CD4-positive, alpha-beta T cell treated with Interferon alpha-2 for 1 hour (primary cell): ENCODE data around the gene QPCT.

Experiments used
- DNase-seq, 2 donors: peaks; one replicate each; pipeline ENCODE4 v3.0.0-alpha.2; 2020 to 2022

The QPCT gene

DNA sequence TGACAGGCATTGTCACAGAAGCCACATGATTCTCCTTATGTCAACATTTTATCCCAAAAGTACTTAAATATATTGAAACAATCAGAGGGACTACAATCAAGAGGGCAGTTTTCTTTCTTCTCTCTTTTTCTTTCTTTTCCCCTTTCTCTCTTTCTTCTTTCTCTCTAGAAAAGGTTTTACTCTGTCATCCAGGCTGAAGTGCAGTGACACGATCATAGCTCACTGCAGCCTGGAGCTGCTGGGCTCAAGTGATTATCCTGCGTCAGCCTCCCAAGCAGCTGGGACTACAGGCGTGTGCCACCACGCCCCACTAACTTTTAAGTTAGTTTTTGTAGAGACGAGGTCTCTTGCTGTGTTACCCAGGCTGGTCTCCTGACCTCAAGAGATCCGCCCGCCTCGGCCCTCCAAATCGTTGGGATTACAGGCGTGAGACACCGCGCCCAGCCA, 18.8 kb upstream of the QPCT start:
- DNase-seq = no peak

DNA sequence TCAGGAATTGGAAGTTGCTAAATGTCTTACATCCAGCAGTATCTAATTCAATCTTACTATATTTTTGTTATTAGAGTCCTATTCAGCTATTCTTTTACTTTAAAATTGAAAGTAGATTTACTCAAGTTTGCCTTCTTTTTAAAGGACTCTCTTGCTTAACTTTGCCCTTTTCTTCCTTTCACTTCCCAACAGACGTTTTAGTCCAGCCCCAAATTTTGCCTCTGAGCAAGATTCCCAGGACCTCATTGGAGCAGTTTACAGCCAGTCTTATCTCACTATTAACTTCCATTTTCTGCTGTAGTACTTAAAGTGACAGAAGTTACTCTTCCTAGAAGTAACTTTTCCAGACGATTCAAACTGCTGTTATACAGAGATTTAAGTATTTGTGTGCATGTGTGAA, 18.1 kb upstream of the QPCT start:
- no peak for DNase-seq

DNA sequence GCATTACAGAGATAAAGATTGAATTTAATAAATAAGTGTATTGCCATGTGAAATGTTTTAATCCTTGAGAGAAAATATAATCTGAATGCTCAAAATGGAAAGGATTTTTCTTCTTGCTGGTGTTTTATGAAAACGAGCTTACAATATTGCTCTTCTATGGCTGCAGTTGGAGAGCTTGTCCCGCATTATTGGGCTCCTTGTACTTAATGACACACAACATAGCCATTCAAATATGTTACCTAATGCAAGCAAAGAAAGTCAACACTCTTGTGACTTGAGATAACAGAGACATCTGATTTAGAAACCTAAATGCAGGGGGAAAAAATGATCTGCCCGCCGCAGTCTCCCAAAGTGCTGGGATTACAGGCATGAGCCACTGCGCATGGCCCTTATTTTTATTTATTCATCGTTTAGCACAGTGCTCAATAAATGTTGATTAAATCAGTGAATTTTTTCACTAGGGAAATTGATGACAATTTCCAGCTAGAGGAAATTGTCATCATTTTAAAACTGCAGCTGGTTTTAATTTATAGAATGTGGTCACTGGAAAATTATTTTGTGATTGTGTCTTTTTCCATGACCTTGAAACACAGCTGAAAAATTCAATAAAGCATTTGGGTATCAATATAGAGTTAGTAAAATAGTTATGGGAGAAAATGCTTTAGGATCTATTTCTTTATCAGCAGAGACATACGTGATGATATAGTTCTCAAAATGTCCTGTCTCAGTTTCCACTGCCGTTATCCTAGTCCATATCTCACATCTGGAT, 17.4 kb upstream of the QPCT start:
- DNase-seq = no peak

DNA sequence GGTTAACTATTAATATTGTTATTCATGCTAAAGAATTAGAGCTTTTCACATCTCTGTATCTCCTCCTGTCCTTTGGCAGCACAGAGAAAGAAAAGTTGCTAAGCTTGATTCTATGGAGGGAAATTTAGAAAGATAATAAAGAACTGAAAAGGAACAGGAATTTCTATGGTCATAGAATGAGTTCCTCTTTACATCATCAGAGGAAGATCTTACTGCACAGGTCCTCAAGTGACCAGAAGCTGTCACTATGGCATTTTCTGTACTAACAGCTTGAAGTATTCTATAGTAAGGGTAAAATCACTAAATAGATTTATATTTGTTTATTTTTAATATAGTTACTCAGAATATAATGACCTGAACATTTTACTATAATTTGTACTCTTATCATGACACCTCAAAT, 13.7 kb upstream of the QPCT start:
- DNase-seq = no peak

DNA sequence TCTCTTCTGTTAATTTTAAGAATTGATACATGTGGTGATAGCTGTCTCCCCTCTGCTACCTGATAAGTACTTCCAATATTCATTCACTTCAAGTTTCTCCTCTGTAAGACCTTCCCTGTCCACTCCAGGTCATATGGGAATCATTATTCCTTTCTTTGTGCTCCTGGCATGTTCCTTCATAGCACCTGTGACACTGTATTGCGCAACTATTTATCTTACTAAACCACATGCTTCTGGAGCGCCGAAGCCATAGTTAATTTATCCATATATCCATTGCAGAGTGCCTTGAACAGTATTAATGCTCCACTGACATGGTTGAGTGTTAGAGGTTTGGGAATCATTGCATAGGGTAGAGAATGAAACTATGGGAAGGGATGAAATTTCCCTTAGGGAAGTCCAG, 11.9 kb upstream of the QPCT start:
- DNase-seq = no peak

DNA sequence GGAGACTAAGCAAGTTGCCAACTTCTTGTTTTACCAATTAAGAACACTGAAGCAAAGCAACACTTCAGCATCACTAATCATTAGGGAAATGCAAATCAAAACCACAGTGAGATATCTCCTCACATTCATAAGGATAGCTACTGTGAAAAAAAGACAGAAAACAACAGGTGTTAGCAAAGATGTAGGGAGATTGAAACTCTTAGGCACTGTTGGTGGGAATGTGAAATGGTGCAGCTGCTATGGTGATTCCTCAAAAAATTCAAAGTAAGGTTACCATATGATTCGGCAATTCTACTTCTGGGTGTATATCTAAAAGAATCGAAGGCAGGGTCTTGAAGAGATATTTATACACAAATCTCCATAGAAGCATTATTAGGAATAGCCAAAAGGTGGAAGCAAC, 11.2 kb upstream of the QPCT start:
- no peak for DNase-seq

DNA sequence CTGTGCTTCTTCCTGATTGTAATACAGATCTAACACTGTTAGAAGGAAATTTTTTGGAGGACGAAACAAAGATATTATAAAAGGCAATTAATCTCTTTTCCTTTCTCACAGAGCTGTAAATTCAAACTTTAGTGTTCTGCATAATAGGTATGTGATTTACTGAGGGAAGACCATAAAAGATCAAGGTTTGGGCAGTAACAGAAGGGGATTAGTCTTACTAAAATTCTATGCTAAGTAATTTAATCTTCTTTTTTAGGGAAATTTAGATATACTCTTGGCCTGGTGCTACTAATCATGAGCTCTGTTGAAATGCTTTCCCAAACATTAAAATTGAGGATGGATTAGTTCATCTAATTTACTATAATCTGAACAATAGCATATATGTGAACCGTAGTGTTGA, 8.8 kb upstream of the QPCT start:
- DNase-seq = no peak

DNA sequence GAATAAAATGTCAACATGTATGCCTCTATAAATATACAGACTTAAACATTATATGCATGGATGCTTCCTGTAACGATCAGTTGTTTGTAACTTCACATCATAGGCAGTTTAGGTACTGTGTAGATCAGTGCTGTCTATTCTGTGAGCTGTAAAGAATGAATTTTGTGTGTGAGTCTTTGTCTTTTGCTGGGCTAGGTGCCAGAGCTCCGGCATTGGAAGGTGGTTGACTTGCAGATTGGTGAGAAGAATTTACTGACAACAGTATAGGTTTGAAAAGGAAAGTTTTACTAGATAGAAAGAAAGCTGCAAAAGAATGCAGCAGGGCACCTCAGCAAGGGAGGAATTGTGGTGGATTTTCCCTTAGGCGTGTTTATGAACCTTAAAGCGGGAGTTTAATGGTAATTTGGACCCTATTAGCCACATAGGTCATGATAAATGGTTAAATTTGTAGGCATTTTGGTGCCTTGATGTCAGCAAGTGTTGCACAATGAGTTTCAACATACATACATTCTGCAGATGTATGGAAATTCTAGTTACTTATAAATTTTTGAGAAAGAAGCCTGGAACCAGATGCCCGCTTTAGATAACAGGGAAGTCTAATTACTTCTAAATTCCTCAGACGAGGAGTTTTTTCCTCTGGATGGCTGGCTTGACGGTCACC, 6.7 kb upstream of the QPCT start:
- DNase-seq = no peak

DNA sequence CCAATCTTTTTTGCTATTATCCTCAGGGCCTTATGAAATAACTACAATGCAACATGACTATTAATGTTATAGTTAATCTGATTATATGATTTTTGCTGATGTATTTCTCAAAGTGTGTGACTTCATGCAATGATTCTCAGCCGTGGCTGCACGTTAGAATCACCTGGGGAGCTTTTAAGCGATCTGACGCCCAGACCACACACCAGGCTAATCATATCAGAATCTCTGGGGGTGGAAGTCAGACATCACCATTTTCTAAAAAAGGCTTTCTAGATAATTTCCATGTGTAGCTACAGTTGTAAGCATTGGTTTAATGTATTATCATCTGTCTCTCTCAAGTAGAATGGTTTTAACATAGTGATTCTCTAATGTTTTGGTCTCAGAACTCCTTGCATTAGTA, 5.5 kb upstream of the QPCT start:
- no peak for DNase-seq

DNA sequence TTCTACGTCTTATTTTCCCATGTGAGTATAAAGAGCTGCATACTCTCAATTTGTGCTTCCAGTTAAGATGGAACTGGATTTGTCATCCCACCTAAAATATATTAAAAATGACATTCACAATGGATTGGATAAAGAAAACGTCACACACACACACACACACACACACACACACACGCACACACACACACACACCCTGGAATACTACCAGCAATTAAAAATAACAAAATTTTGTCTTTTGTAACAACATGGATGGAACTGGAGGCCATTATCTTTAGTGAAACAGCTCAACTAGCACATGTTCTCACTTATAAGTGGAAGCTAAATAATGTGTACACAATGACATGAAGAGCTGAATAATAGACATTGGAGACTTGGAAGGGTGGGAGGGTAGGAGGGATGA, 3.8 kb upstream of the QPCT start:
- DNase-seq = no peak

DNA sequence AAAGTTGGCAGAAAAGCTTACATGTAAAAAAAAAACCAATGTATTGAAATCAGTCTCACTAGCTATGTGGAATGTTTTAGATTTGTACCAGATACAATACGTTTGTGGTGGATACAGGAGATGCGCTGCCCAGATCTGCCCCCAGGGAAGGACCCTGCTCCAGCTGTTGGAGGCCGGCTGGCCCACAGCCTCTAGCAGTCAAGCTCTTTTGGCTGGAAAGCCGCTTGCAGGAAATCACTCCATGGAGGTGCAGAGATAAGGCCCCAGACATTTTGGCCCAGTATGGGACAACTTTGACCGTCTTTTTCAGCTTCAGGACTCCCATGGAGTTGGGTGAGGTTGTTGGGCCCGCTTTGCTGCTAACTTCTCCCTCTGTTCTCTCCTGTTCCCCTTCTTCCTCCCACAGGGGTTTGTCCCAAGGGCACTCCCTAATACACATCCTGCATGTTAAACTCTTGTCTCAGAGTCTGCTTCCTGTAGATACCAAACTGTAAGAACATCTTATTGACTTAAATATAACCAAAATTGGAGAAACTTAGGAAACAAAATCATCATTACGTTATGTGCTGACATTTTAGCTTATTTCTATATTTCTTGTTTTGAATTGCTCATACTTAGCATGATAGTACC, 1.7 kb upstream of the QPCT start:
- DNase-seq = no peak

DNA sequence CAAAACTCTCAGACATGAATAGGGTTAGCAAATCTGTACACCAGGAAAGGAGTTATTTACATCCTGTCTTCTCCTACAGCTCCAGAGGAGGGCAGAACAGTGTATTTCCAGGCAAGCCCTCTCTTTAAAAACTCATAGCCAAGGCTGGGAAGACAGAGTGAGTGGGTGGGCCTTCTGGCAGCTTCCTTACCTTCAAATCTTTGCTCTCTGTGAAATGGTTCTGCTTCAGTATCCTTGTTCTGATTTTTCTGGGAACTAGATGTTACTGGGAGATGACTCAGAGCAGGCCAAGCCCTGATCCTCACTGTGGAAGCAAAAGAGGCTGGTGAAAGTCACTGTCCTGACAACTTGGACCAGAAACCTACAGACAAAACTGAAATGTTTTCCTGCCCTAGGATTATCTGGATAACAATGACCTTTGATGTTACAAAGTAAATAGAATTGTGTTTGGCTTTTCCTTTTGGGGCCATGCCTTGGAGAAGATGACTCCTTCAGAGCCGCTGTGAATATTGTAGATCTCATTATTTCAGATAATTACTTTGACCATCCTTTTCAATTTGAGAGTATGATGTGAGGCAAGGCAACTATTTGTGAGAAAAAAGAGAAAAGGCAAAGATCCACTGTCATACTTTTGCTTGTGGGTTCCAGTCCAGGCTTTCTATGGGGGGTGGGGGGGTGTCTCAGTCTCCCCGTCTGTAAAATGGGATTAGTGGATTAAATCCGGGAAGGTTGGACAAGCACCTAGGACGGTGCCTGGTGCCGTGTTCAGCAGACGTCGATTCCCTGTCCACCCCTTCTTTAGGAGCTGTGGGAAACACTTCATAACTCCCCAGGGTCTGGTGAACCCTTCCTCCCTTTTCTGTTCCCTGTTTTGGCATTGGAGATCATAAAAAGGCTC, 644 bp upstream of the QPCT start:
- no peak for DNase-seq

DNA sequence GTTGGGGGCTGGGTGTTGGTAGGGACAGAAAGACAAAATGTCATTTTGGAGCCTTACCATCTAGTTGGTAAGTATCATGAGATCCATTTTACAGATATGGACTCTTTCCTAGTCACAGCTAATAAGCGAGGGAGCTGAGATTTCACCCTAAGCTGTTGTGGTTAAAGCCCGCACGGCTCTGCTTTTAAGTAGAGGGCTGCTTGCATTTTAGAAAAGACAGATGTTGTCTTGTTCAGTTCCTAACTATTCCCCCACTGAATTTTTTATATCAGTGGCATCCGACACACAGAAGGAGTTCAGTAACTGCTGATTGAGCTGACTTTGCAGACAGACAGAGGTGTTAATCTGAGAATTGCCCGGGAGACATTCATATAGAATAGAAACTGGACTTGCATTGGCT, 3.7 kb downstream of the QPCT start:
- DNase-seq = no peak

DNA sequence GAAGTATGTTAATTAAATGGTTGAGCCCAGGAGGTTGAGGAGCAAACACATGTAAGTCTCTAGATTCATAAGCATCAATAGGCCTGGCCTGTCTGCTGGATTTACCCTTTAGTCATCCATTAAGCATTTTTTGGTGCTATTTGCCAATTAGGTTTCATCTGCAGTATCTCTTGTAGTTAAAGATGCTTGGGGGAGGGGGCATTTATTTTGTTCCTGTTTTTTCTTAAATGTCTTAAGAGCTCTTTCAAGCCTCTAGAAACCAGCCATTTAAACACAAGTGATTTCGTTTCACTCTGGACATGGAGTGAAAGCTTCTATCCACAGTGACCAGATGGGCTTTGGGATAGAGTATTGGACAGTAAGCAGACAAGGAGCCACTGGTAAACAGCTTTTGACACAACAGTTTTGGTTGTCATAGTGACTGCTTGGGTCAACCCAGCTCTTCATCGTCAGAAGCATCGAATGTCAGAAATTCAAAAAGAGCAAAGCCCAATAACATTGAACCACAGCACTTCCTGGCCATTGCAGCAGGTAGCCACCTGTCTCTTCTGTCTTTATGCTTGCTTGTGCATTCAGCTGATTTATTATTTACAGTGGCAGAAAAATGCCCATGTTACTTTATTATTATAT, 4.9 kb downstream of the QPCT start:
- DNase-seq = no peak

DNA sequence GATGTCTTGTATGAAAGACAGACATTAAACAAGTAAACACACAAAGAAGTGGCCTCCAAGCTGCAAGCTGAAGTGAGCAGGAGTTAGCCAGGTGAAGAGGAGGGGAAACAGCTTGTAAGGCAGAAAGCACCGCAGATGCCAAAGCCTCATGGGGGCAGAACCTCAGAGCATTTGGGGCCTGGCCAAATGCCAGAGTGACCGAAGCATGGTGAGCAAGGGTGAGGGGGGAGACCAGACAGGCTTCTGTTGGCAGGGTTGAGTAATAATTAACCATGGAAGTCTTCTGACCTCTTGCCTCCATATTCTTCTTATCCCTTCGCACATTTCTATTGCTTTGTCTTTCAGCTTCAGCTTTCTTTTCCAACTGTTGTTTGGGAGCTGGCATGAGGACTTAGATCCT, 5.6 kb downstream of the QPCT start:
- peak in 1 of 2 donors; percentile 25 for DNase-seq

DNA sequence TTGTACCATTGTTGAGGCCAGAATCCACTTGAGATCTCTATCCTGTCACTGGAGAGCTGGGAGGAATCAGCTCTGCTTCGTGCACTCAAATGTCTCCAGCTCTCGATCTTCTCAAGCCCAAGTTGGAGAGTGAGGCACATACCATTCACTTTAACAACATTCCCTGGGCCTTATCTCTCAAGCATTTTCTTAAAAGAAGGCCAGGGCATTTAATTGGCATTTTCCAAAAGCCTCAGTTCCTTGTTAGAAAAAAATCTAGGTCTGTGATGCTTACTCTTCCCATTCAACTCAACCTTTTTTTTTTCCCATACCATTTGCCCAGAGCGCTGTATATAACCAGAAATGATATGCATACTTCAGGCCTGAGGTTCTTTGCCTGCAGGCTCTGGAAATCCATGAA, 10.1 kb downstream of the QPCT start:
- DNase-seq = no peak

DNA sequence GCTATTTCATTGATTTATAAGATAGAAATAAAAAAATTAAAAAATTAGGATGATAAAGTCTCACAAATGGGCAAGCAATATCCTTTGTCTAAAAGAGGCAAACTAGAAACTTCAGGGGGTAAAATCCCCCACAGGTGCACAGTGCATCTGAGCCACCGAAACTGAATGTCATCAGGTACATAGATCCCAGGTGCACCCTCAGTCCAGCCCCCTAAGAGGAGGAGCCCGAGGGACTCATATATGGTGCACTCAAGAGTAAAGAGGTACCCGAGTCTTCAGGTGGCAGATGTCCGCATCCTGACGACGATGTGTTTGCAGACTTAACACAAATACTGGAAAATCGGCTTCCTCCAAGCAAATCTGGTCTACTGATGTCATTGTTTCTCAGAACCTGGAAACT, 11.3 kb downstream of the QPCT start:
- no peak for DNase-seq

DNA sequence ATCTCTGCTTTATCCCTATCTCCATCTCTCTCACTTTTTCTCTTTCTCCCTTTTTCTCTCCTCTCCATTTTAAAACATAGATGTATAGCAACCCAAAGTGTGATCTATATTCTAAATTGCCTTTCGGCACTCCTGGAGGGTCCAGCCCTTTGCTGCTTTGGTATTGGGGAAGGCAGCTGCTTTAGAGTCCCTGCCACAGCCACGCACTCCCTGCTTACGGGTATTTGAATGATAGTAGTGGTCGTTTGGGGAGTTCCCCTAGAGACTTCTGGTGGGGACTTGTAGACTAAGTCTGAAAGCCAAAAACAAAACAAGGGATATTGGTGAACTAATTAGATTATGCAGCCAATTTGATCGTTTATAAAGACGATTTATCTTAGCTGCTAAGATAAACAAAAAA, 11.9 kb downstream of the QPCT start:
- DNase-seq = no peak

DNA sequence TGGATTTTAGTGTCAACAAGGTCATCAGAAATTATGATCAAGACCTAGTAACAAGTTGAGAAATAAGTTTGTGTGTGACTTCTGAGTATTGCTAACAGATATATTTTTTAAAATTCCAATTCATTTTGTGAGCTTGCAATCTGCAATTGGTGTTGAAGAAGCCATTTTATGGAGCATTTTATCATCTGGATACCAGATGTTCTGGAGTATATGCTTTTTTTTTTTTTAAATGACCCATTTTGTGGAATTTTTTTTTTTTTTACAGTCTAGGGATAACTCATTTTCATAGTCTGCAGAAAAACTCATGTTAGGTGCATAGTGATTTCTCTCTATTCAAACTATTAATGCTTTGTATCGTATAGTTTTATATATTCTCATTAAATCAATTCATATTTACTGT, 12.6 kb downstream of the QPCT start:
- DNase-seq = no peak

DNA sequence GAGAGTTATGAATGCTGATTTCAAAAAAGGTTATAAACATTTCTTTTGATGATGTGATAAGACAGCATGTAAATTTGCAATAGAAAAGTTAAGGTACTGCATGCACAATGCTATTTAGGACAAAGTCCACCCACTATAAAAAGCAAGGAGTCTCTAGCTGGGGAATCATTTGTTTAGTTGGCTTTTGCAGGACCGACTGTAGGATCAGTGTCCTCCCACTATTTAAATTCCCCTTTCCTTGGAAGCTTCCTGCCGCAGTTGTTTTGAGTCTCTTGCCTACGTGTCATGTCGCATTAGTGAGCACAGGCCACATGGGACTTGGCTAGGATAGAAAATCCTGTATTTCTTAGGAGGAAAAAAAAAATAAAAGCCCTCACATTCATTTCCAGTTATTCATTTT, 13.1 kb downstream of the QPCT start:
- no peak for DNase-seq

DNA sequence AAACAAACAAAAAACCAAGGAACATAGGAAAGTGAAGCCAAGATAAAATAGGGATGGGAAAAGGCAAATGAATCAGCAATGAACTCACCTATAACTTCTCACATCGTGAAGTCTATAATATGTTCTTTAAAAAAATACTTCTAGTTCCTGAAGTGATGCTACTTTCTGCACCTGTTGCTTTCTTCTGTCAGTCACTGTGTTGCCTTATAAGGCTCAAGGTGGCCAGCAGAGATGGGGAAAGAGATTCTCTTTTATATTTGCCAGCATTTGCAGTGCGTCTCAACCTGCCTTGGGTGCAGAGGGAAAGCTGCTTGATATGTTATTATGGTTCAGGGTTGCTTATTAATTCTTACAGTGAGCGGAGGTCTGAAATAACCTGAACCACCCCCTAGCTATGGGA, 14.0 kb downstream of the QPCT start:
- DNase-seq = no peak

DNA sequence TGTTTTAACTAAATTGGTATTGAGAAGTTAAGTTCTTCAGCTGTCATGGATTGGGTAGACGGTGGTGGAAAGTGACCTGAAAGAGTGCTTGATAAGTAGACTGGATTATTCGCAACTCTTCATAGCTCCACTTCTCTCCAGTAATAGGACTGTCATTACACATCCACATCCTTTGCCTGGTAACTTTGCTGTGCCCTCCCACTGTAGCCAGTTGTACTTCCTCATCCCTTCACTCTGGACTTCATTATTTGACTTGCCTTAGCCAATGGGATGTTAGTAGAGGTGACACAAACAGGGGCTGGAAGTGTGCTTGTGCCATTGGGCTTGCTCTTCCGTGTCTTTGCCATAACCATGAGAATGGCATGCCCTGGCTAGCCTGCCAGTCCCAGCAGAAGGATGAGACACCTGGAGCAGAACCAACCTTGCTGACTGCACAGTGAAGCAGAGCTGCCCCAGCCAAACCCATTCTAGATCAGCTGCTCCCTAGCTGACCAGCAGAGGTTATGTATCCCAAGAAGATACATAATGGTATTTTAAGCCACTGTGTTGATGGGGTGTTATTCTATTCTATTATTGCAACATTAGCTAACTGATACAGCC, 16.9 kb downstream of the QPCT start:
- no peak for DNase-seq
